HG03175 (cell line): ENCODE results near the gene TMEM238.

ENCODE experiments used
- ATAC-seq: cut with Tn5 transposase; IDR thresholded peaks from one replicate; pipeline ENCODE4 v1.9.1; 2021; ENCODE audit warnings: mild to moderate bottlenecking, moderate library complexity; ENCODE audit not compliant: unreplicated experiment

TMEM238 gene

GRCh38 chr19:55382013-55382412 lies 2.1 kb downstream of the TMEM238 start:
- no peak for ATAC-seq

- ATAC-seq, result no peak
Measured at GRCh38 chr19:55379174-55379573, 4.9 kb downstream of the TMEM238 start.

- no peak for ATAC-seq
Measured at GRCh38 chr19:55377356-55378131, 6.5 kb downstream of the TMEM238 start.

DNA sequence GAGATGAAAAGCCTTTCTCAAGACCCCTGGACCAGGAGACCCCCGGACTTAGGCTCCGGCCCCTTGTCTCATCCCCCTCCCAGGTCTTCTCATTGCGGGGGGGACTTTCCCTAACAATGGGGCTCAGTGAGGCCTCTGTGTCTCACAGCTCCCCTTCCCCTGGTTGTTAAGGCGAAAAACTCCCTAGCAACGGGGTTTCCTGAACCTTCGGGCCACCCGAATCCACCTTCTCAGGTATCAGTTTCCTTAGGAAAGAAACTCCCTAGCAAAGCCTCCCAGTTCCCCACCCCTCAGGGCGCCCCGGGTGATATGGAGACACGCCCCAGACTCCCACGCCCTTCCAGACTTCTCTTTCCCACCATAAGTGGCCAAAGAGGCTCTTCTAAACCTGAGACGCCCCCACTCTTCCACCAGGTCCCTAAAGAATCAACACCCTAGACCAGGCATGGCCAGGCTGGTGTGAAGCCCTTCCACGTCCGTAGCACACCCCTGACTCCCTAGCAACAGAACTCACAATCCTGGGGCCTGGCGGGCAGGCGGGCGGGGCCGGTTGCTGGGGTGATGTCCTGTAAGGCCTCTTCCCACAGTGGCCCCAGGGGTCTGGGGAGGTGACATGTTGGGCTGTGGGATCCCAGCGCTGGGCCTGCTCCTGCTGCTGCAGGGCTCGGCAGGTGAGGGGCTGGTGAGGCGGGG lies 7.7 kb downstream of the TMEM238 start, which contains the start of gene TMEM190:
Gene TMEM190 (plus strand): TSS at position 586 of the 693 bp plus-strand sequence. CDS start 28 bp downstream, at position 614.
- ATAC-seq, result no peak

DNA sequence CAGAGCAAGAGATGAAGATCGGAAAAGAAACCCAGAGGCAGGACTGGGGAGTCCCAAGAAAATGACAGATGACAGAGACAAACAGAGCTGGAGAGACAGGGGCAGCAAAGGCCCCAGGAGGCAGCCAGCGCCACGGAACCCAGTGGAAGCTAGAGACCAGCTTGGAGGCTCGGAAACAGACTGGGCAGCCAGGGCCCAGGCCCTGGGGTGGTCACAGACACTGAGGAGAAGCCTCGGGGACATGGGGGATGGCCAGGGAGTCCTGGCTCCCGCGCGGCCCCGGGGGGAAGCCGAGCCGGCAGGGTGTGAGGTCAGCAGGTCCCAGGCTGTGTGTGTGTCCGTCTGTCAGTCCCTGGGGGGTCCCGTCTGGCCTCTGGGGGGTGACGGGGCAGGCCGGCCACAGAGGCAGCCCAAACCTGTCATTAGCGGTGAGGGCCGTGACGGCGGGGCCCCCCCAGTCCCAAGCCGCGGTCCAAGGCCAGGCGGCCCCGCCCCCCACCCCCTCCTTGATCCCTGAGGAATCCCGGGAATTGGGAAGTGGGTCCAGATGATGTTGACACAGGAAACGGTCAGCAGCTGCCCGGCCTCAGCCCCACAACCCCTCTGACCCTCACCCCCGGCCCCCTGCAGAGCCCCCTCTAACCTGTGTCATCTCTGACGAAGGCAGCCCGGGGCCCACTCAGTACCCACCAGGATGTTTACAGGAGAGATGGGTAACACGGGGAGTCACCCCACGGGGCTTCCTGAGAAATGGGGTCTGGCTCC lies 9.9 kb downstream of the TMEM238 start:
- no peak for ATAC-seq

DNA sequence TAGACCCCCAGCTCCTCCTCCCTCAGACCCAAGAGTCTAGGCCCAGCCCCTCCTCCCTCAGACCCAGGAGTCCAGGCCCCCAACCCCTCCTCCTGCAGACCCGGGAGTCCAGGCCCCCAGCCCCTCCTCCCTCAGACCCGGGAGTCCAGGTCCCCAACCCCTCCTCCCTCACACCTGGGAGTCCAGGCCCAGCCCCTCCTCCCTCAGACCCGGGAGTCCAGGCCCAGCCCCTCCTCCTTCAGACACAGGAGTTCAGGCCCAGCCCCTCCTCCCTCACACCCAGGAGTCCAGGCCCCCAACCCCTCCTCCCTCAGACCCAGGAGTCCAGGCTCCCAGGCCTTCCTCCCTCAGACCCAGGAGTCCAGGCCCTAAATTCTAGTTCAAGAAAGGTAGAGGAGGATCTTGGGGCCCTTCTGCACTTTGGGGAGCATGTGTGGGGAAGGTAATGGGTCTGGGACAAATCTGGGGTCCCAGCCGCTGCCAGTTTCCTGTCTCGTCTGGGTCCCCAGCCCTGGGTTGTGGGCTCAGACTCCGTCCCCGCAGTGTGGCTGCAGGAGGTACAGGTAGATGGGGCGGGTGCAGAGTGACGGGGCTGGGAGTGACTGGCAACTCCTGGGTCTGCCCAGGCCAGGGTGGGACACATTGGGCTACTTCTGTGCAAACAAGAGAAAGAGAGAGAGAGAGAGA lies 10.6 kb downstream of the TMEM238 start:
- no peak for ATAC-seq

DNA sequence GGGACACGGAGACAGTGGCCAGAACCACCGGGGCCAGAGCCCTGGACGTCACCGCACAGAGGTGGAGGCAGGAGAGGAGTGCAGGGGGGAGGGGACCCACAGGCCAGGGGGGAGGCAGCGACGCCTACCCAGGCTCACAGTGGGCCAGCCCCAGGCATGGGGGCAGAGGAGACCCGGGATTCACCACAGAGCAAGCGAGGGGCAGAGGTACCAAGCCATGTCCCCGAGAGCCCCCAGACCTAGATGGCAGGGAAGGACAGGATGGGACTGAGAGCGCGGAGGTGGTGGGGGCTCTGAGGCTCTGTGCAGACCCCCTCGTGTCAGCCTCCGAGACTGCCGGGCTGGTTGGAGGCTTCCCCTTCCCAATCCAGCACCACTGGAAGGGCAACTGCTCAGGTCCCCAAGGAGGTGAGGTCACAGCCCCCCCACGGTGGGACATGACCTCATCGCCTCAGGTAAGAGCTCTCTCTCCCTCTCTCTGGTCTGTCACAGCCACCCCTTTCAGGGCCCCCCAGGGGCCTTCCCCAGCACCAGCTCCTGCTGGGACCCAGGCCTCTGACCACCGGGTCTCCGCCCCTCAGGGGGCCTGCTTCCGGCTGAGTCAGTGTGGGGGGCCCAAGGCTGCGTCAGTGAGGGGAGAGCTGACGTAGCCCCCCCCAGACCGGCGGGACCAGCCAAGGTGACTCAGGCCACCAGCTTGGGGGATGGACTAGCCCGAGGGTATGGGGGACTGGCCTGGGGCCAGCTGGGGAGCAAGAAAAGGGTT lies 11.6 kb downstream of the TMEM238 start:
- no peak for ATAC-seq

GRCh38 chr19:55370305-55370988 lies 13.6 kb downstream of the TMEM238 start, which contains the start of gene IL11:
IL11 (minus strand) TSS chr19:55370463; CDS start chr19:55370310, 153 bp downstream.
- no peak for ATAC-seq

DNA sequence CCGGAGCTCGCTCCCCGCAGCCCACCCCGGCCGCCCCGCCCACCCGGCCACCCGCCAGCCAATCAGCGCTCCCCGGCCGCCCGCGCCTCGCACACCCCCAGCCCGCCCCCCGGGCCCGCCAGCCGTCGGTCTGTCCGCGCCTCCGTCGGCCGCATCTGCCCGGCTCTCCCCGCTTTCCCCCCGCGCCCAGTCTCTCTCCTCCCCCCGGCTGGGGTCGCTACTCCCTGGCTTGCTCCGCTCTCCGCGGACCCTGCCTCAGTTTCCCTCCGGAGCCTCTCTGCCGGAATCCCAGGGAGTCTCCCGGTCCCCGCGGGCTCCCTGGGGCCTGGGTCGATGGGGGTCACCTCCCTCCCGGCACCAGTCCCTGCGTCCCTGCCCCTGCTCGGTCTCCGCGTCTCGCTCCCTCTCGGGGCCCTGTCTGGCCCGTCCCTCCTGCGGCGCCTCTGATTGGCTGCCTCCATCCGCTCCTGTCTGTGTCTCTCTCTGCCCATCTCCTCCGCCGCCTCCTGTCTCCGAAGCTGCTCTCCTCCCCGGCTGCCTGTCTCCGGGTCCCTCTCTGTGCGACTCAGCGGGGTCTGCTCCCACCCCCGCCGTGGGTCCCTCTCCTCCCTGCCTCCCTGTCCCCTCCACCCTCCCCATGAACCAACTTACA lies 14.3 kb downstream of the TMEM238 start:
- no peak for ATAC-seq

GRCh38 chr19:55368701-55369563 lies 15.2 kb downstream of the TMEM238 start:
- no peak for ATAC-seq

- no peak for ATAC-seq
Measured at GRCh38 chr19:55368106-55368505, 16.0 kb downstream of the TMEM238 start.

GRCh38 chr19:55366790-55367189 lies 17.3 kb downstream of the TMEM238 start:
- ATAC-seq, result no peak

DNA sequence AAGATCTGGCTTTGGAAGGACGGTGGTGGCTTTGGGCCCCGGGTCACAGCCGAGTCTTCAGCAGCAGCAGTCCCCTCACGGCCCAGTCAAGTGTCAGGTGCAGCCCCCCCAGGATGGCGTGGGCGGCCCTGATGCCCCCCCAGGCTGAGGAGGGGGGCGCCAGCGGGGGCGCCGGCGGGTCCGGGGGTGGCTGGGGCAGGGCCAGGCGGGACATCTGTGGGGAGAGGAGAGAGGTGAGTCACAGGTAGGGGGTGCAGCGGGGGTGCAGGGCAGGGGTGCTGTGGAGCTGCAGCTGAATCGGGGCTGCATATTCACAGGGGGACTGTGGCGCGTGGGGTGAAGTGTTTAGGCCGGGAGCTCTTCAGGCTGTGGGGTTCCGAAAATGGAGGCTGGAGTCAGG lies 18.1 kb downstream of the TMEM238 start:
- ATAC-seq, result no peak

DNA sequence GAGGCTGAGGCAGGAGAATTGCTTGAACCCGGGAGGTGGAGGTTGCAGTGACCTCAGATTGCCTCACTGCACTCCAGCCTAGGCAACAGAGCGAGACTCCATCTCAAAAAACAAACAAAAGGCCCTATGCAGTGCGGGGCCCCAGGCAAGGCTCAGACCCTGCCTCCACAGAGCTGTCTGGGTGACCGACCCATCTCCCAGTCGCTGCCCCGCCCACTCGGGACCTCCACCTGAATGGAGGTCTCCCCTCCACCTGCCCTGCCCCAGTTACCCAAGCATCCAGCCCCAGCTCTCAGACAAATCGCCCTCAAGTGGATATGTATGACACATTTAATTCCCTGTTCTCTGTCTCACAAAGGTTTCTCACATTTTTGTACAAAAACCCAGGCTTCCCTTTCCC lies 18.8 kb downstream of the TMEM238 start:
- no peak for ATAC-seq

DNA sequence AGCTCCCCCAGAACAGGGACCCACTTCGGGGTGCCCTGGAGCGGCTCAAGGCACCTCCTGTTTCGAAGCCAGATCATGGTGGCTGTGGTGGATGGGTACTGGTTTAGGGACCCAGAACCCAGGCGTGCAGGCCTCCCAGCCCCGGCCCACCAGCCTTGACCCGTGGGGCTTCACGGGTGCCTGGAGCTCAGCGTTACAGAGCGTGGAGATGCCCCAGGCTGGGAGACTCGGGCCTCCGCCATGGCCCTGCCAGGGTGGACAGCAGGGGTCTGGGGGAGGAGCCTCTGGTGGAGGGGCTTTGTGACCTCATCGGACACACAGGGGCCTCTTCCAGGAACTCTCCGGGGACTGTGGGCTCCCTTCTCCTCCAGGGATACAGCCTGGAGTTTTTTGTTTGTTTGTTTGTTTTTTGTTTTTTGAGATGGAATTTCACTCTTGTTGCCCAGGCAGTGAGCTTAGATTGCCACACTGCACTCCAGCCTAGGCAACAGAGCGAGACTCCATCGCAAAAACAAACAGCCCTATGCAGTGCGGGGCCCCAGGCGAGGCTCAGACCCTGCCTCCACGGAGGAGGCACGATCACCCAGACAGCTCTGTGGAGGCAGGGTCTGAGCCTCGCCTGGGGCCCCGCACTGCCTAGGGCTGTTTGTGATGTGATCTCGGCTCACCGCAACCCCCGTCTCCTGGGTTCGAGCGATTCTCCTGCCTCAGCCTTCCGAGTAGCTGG lies 20.9 kb downstream of the TMEM238 start, which contains the start of gene GARIN5B:
Gene GARIN5B (minus strand): TSS at position 271 of the 727 bp plus-strand sequence. CDS start 194 bp downstream, at position 77.
- ATAC-seq, result no peak

- ATAC-seq, result no peak
Measured at GRCh38 chr19:55362174-55362989, 21.7 kb downstream of the TMEM238 start.
